Brain pericyte (primary cell): Measurements from ENCODE around the gene PTPRF.
A peak's percentile ranks its signal among the peaks of the same experiment; 100 is the strongest.

ENCODE experiments used
- DNase-seq: peaks from one replicate; pipeline ENCODE4 v3.0.0-alpha.2; 2012; ENCODE audit warnings: low read depth, low spot score

PTPRF gene

GRCh38 chr1:43605157-43605556, 74.5 kb downstream of the PTPRF start:
- DNase-seq, result no peak

- DNase-seq, result no peak
Measured at GRCh38 chr1:43605766-43606165, 75.1 kb downstream of the PTPRF start.

GRCh38 chr1:43606624-43607023, 75.9 kb downstream of the PTPRF start:
- no peak for DNase-seq

GRCh38 chr1:43608827-43609226, 78.1 kb downstream of the PTPRF start:
- no peak for DNase-seq

GRCh38 chr1:43610339-43610738, 79.7 kb downstream of the PTPRF start:
- DNase-seq, result no peak

- DNase-seq, result no peak
Measured at GRCh38 chr1:43611950-43612349, 81.3 kb downstream of the PTPRF start.

- DNase-seq, result no peak
Measured at GRCh38 chr1:43612406-43612805, 81.7 kb downstream of the PTPRF start.

GRCh38 chr1:43613075-43613942, 82.6 kb downstream of the PTPRF start:
- DNase-seq, result no peak

- DNase-seq, result no peak
Measured at GRCh38 chr1:43614211-43614610, 83.5 kb downstream of the PTPRF start.

GRCh38 chr1:43614891-43615290, 84.2 kb downstream of the PTPRF start:
- no peak for DNase-seq

- DNase-seq, result no peak
Measured at GRCh38 chr1:43616383-43616782, 85.7 kb downstream of the PTPRF start.

- no peak for DNase-seq
Measured at GRCh38 chr1:43617011-43617410, 86.3 kb downstream of the PTPRF start.

- no peak for DNase-seq
Measured at GRCh38 chr1:43617668-43618067, 87.0 kb downstream of the PTPRF start.

- no peak for DNase-seq
Measured at GRCh38 chr1:43618521-43619313, 88.0 kb downstream of the PTPRF start.

GRCh38 chr1:43619314-43619790, 88.7 kb downstream of the PTPRF start:
- no peak for DNase-seq

GRCh38 chr1:43619996-43620920, 89.6 kb downstream of the PTPRF start:
- no peak for DNase-seq

GRCh38 chr1:43620956-43621355, 90.3 kb downstream of the PTPRF start:
- no peak for DNase-seq

GRCh38 chr1:43621386-43621785, 90.7 kb downstream of the PTPRF start:
- DNase-seq, result no peak

- DNase-seq, result no peak
Measured at GRCh38 chr1:43621861-43622260, 91.2 kb downstream of the PTPRF start.

GRCh38 chr1:43622471-43622870, 91.8 kb downstream of the PTPRF start:
- peak; percentile 43 for DNase-seq

- DNase-seq, result no peak
Measured at GRCh38 chr1:43622901-43623780, 92.5 kb downstream of the PTPRF start.
